Left ventricle myocardium superior (tissue), 1 donor: Measurements from ENCODE around the gene KNSTRN. TPM values are rescaled to one million over a fixed set of nuclear protein-coding genes. Genes with fewer than 3 reads are reported as not detected.
A peak's percentile ranks its signal among the peaks of the same experiment; 100 is the strongest.

Source experiments
- ATAC-seq: fragments of 200-7000 bp; cut with Tn5 transposase; one replicate; pipeline ENCODE4 v1.9.1; 2020; ENCODE audit warnings: mild to moderate bottlenecking, moderate library complexity
- DNase-seq: peaks from one replicate; pipeline ENCODE4 v3.0.0-alpha.2; 2020
- intact Hi-C: fragments of 100-400 bp; cut with micrococcal nuclease; formaldehyde crosslinking; loops from one replicate; pipeline ENCODE4 v1.11.0; 2022
- total RNA-seq: library from RNA; stranded (reverse); fragmentation: NEBNext Ultra II Directional; extraction: Animal tissue kit (Norgen Biotek cat#: 25700); gene quantifications from one replicate; pipeline ENCODE4 v1.2.1, GENCODE V29; 2021
- donor health status: DM: no; HTN: yes; CAD: no; lungs with severe emphysema.

Gene KNSTRN
- total RNA-seq, 1 donor from 2014 or later, result 10.1 TPM

DNA sequence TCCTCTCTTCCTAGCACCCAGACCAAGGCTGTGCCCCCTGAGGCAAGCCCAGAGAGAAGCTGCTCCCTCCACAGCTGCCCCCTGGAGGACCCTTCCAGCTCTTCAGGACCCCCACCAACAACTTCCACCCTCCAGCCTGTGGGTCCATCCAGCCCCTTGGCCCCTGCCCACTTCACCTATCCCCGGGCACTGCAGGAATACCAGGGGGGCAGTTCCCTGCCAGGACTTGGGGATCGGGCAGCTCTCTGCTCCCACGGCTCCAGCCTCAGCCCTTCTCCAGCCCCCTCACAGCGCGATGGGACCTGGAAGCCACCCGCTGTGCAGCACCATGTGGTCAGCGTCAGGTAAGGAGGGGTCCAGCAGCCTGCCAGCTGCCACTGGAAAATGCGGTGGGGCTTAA, 18.9 kb upstream of the KNSTRN start:
- DNase-seq (no peak), ATAC-seq (no peak)
- intact Hi-C loops, result no loop called here

DNA sequence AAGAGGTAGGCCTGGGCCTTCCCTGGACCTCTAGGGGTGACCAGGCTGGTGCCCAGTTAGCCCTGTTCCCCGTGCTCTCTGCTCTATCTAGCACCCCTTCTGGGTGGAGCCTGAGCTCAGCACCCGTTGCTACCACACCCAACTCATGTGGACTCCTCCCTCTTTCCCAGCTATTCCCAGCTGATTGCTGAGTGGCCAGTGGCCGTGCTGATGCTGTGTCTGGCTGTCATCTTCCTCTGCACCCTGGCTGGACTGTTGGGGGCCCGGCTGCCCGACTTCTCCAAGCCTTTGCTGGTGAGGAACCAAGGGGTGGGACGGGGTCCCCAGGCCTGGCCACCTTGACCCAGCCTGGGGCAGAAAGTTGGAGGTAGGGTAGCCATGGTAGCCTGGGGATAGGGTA, 18.3 kb upstream of the KNSTRN start:
- intact Hi-C loops, result no loop called here
- ATAC-seq (no peak), DNase-seq (no peak)

DNA sequence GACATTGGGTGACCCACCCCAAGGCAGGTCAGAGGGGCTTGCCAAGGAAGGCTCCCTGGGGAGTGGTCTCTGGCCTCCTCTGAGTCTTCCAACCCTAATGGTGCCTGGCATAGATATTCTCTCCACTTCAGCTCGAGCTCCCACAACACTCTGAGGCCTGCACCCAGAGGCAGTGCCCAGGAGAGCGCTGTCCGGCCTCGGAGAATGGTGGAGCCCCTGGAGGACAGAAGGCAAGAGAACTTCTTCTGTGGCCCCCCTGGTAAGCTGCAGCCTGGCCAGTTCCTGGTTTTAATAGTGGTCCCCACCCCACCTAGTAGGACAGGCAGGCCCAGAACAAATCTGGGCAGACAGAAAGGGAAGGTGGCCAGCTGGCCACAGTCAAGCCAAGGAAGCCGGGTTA, 17.5 kb upstream of the KNSTRN start:
- ATAC-seq, result no peak
- intact Hi-C loops, result no loop called here
- DNase-seq, result no peak

DNA sequence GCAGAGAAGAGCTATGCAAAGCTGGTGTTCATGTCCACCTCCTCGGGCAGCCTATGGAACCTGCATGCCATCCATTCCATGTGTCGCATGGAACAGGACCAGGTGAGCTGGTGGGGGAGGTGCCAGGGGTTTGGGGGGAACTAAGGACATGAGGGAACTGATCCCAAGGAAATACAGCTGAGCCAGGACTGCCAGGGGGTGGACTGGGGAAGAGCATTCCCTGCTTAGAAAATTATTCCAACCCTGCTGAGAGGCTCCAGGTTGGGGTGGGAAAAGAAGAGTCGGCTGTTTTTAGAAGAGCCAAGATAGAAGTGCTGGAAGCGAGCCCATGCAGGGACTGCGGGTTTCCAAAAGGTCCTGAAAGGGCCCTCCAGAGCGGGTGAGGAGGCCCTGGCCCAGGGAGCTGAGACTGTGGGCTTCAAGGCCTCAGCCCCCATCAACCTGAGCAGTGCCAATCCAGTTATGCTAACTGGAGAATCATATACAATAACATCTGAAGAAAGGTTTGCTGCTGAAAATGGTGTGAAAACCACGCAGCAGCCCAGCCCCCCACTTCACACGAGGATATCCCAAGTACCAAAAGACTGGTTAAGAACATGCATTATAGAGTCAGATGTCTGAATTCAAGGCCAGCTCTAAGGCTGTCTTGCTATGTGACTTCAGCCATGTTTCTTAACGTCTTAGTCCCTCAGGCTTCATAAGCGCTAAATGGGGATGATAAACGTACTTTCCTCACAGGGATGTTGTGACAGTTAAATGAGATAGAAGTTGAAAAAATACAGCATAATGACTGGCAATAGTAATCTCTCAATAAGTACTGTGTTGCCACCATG, 16.7 kb upstream of the KNSTRN start:
- intact Hi-C loops, result no loop called here
- ATAC-seq (no peak), DNase-seq (no peak)

DNA sequence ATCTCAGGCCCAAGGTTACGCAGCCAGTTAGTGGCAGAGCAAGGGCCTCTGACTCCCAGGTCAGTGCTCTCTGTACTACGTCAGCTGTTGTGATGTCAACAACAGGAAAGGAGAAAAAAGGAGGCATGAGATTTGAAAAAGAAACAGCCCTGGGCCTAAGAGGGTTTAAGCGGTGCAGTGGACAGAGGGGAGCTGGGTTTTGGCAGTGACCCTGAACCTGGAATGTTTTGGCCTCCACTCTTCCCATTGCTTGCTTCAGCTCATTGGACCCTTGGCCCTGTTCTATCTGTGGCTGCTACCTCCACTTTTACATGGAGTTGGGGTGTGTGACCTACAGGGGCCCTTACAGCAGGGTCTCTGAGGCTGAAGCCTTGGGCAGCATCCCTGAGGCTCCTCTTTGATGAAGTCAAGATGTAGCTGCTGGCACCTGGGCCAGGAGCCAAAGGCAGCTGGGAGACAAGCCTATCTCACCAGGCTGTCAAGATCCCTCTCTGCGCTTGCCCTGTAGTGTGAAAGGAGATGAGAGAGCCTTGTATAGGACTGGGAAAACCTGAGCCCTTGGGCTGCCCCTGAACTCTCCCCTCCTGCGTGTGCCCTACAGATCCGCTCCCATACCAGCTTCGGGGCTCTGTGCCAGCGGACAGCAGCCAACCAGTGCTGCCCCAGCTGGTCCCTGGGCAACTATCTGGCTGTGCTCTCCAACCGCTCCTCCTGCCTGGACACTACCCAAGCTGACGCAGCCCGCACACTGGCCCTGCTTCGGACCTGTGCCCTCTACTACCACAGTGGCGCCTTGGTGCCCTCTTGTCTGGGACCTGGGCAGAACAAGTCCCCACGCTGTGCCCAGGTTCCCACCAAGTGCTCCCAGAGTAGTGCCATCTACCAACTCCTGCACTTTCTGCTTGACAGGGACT, 15.8 kb upstream of the KNSTRN start:
- DNase-seq (peak; percentile 95), ATAC-seq (peak; percentile 88)
- intact Hi-C loops, result no loop called here

DNA sequence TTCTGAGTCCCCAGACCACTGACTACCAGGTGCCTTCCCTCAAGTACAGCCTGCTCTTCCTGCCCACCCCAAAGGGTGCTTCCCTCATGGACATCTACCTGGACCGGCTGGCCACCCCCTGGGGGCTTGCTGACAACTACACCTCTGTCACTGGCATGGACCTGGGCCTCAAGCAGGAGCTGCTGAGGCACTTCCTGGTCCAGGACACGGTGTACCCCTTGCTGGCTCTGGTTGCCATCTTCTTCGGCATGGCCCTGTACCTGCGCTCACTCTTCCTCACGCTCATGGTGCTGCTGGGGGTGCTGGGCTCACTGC, 15.2 kb upstream of the KNSTRN start:
- intact Hi-C loops, result no loop called here
- DNase-seq (no peak), ATAC-seq (peak; percentile 1)

DNA sequence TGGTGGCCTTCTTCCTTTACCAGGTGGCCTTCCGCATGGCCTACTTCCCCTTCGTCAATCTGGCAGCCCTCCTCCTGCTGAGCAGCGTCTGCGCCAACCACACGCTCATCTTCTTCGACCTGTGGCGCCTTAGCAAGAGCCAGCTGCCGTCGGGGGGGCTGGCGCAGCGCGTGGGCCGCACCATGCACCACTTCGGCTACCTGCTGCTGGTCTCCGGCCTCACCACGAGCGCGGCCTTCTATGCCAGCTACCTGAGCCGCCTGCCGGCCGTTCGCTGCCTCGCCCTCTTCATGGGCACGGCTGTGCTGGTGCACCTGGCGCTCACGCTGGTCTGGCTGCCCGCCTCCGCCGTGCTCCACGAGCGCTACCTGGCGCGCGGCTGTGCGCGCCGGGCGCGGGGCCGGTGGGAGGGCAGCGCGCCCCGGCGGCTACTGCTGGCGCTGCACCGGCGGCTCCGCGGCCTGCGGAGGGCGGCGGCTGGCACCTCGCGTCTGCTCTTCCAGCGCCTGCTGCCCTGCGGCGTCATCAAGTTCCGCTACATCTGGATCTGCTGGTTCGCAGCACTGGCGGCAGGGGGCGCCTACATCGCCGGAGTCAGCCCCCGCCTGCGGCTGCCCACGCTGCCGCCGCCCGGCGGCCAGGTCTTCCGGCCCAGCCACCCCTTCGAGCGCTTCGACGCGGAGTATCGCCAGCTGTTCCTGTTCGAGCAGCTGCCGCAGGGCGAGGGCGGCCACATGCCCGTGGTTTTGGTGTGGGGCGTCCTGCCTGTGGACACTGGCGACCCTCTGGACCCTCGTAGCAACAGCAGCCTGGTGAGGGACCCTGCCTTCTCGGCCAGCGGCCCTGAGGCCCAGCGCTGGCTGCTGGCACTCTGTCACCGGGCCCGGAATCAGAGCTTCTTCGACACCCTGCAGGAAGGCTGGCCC, 14.6 kb upstream of the KNSTRN start:
- intact Hi-C loops, result no loop called here
- peak; percentile 91 for DNase-seq
- ATAC-seq, result peak; percentile 70

DNA sequence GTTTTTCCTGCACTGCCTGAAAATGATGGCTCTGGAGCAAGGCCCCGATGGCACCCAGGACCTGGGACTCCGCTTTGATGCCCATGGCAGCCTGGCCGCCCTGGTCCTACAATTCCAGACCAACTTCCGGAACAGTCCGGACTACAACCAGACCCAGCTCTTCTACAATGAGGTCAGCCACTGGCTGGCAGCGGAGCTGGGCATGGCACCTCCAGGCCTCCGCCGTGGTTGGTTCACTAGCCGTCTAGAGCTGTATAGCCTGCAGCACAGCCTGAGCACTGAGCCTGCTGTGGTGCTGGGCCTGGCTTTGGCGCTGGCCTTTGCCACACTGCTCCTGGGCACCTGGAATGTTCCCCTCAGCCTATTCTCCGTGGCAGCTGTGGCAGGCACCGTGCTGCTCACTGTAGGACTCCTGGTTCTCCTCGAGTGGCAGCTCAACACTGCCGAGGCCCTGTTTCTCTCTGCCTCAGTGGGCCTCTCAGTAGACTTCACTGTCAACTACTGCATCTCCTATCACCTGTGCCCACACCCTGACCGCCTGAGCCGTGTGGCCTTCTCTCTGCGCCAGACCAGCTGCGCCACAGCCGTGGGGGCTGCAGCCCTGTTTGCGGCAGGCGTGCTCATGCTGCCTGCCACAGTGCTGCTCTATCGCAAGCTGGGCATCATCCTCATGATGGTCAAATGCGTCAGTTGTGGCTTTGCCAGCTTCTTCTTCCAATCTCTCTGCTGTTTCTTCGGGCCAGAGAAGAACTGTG, 13.6 kb upstream of the KNSTRN start:
- intact Hi-C loops, result no loop called here
- ATAC-seq (no peak), DNase-seq (no peak)

DNA sequence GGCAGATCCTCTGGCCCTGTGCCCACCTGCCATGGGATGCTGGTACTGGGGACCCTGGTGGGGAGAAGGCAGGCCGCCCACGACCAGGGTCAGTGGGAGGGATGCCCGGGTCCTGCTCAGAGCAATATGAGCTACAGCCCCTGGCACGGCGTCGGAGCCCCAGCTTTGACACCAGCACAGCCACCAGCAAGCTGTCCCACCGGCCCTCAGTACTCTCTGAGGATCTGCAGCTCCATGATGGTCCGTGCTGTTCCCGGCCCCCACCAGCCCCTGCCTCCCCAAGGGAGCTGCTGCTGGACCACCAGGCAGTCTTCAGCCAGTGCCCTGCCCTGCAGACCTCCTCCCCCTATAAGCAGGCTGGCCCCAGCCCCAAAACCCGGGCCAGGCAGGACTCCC, 13.0 kb upstream of the KNSTRN start:
- intact Hi-C loops, result no loop called here
- DNase-seq (no peak), ATAC-seq (no peak)

DNA sequence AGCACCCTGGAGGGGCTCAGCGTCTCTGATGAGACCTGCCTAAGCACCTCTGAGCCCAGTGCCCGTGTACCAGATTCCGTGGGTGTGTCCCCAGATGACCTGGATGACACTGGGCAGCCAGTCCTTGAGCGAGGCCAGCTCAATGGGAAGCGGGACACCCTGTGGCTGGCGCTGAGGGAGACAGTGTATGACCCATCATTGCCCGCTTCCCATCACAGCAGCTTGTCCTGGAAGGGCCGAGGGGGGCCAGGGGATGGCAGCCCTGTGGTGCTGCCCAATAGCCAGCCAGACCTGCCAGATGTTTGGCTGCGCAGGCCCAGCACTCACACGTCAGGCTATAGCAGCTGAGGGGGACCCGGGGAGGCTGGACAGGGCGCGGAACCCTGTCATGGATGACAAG, 12.6 kb upstream of the KNSTRN start:
- intact Hi-C loops, result no loop called here
- ATAC-seq, result no peak
- DNase-seq, result no peak

DNA sequence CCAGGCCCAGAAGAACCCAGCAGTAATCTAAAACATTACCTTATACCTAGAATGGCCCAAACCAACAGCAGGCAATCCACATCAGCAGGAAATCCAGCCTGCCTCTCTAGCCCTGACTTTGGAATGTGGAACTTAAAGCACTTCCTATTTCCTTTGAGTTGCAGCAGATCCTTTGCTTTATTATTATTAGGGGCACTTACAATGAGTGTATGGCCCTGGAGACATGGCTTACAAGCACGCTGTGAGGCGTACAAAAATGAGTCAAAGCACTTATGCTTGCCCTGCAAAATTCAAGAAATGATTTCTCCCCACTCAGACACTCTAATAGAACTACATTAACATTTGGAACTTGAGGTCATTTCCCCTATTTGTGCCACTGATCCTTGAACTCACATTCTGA, 9.5 kb upstream of the KNSTRN start:
- intact Hi-C loops, result no loop called here
- no peak for DNase-seq
- no peak for ATAC-seq

DNA sequence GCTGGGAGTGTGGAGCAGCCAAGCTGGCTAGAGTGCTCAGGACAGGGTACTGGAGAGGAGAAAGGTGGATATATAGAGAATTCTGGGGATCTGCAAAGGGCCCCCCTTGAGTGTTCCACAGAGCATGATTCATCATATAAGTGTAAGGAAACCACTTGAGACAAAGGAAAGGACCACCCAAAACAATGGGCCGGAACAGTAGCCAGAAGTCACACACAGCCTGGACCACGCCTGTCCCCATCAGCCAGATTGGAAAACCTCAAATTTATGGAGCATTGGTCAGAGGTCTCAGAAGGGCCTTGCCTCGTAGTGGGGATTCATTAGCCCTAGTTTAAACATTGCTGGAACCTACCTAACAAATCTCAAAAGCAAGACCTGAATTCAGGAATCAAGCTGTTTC, 4.9 kb upstream of the KNSTRN start:
- intact Hi-C loops, result no loop called here
- ATAC-seq (no peak), DNase-seq (no peak)

DNA sequence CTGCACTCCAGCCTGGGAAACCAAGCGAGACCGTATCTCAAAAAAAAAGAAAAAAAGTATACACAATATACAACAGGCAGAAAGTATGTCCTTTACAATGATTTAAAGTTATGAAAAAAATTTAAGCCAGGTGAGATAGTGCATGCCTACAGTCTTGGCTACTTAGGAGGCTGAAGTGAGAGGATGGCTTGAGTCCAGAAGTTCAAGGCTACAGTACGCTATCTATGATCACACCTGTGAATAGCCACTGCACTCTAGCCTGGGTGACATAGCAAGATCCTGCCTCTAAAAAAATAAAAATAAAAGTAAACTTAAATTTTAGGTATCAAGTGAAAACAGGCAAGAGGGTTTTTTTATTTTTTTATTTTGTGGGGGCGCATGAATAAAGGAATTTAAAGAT, 3.1 kb upstream of the KNSTRN start:
- DNase-seq (no peak), ATAC-seq (no peak)
- intact Hi-C loops, result no loop called here

DNA sequence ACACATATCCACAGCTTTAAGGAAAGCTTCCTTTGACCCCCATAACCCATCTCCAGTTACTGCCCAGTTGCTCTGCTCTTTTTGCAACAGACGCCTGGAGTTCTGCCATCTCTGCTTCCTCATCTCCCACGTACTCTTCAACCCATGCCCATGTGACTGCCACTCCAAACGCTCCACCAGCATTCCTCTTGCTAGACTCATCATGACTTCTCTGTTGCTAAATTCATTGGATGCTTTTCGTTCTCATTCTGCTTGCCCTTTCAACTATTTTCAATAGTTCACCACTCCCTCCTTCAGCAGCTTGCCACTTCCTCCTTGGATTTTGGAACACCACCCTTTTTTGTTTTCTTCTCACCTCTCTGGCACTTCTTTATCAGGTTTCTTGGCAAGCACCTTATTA, 2.7 kb upstream of the KNSTRN start:
- intact Hi-C loops, result no loop called here
- peak; percentile 45 for DNase-seq
- peak; percentile 71 for ATAC-seq

DNA sequence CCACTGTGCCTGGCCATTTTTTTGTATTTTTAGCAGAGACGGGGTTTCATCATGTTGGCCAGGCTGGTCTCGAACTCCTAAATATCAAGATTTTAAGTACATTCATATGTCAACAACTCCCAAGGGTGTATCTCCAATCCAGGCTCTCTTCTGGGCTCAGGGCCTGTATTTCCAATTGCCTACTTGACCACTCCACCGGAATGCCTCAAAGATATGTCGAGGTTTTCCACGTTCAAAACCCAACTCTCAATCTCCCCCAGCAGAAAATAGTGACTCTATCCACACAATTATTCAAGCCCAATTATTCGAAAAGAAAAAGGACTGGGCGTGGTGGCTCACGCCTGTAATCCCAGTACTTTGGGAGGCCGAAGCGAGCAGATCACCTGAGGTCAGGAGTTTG, 1.9 kb upstream of the KNSTRN start:
- no peak for DNase-seq
- intact Hi-C loops, result no loop called here
- no peak for ATAC-seq

DNA sequence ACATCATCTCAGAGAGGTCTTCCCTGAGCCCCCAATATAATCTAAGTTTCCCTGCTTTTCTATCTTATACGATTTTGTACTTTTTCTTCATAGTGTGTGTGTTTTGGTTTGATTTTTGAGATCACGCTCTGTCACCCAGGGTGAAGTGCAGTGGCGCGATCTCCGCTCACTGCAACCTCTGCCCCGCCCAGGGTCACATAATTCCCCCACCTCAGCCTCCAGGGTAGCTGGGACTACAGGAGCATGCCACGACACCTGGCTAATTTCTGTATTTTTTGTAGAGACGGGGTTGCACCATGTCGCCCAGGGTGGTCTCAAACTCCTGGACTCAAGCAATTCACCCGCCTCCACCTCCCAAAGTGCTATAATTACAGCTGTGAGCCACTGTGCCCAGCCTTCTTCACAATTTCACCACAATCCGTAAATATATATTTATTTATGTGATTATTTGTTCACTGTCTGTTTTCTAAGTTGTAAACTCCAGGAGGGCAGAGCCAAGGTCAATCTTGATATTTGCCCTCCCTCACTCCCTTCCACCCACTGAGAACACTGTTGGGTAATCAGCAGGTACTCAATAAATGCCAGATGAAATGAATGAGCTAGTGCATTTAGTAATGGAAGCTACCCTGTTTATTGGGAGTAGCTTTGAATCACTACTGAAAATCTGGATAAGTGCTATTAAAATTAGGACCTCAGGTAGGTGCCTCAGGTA, 547 bp upstream of the KNSTRN start:
- ATAC-seq (no peak), DNase-seq (no peak)
- intact Hi-C loops, result no loop called here

DNA sequence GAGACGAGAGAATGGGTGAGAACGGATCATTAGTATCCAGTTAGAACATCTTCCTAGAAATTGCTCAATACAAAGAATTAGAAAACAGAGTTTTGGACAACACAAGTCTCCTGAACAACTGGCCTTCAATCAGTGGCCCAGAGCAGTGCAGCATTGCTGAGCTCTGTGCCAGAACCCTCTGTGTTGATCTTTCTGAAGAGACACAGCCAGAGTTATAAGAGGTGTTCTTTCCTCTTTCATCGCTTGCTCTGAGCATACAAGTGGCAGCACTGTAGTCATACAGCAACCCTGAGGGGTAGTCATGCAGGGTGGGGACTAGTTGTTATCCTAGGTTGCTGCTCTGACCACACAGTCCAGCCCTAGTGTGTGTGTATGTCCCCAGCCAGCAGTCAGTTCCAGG, 4.0 kb downstream of the KNSTRN start:
- no peak for ATAC-seq
- DNase-seq, result no peak
- intact Hi-C loops, result no loop called here
